CD4-positive, CD25-positive, alpha-beta regulatory T cell (primary cell): ENCODE results near the gene UBE2O. TPM values are rescaled to one million over a fixed set of nuclear protein-coding genes. Genes with fewer than 3 reads are reported as not detected.

ENCODE experiments used
- ATAC-seq, 2 donors: fragments of 150-1000 bp; cut with Tn5 transposase; one replicate each; pipeline ENCODE4 v1.10.0; 2021; ENCODE audit warnings: low read depth in 2 of 2, moderate number of reproducible peaks in 2 of 2, moderate library complexity in 1 of 2
- DNase-seq, 3 donors: peaks; one replicate each; pipeline versions ENCODE4 v3.0.0 to v3.0.0-alpha.2; 2012 to 2022; ENCODE audit warnings: mixed read lengths in 1 of 3
- H3K27ac ChIP-seq: one replicate; pipeline ENCODE4 v1.7.0; 2013; ENCODE audit warnings: mild to moderate bottlenecking, low read length; ENCODE audit not compliant: insufficient read depth, poor library complexity, severe bottlenecking
- H3K27me3 ChIP-seq: one replicate; pipeline ENCODE4 v1.7.0; 2013; ENCODE audit warnings: low read length; ENCODE audit not compliant: control insufficient read depth, insufficient read depth
- H3K36me3 ChIP-seq: one replicate; pipeline ENCODE4 v1.7.0; 2013; ENCODE audit warnings: mild to moderate bottlenecking, low read length, moderate library complexity; ENCODE audit not compliant: control insufficient read depth, insufficient read depth
- H3K4me1 ChIP-seq: 2 replicates; pipeline ENCODE4 v1.7.0; 2013; ENCODE audit warnings: mild to moderate bottlenecking, low read length; ENCODE audit not compliant: insufficient read depth, control insufficient read depth, poor library complexity, severe bottlenecking
- H3K4me3 ChIP-seq: one replicate; pipeline ENCODE4 v1.7.0; 2013; ENCODE audit warnings: low read depth, mild to moderate bottlenecking, low read length, moderate library complexity
- H3K9me3 ChIP-seq, 2 experiments: 1 replicate in 1 of 2; 2 replicates in 1 of 2; pipeline ENCODE4 v1.7.0; 2013; ENCODE audit warnings: low read length in 2 of 2, mild to moderate bottlenecking in 1 of 2, moderate library complexity in 1 of 2; ENCODE audit not compliant: control insufficient read depth in 2 of 2
- H3K27ac Mint-ChIP-seq, 3 donors: one replicate each; pipeline ENCODE4 v1.8.0; 2020 to 2022; ENCODE audit warnings: mild to moderate bottlenecking in 3 of 3, mixed read lengths in 3 of 3, moderate library complexity in 2 of 3
- H3K27me3 Mint-ChIP-seq: one replicate; pipeline ENCODE4 v1.8.0; 2022; ENCODE audit warnings: mild to moderate bottlenecking, mixed read lengths
- H3K36me3 Mint-ChIP-seq: one replicate; pipeline ENCODE4 v1.8.0; 2020; ENCODE audit warnings: mixed read lengths
- H3K4me1 Mint-ChIP-seq, 4 donors: one replicate each; pipeline ENCODE4 v1.8.0; 2020 to 2022; ENCODE audit warnings: mixed read lengths in 4 of 4, mild to moderate bottlenecking in 1 of 4
- H3K4me3 Mint-ChIP-seq, 4 donors: one replicate each; pipeline ENCODE4 v1.8.0; 2020 to 2022; ENCODE audit warnings: mild to moderate bottlenecking in 4 of 4, mixed read lengths in 4 of 4, moderate library complexity in 3 of 4
- H3K9me3 Mint-ChIP-seq, 7 donors: one replicate each; pipeline ENCODE4 v1.8.0; 2020 to 2022; ENCODE audit warnings: mixed read lengths in 7 of 7, mild to moderate bottlenecking in 3 of 7, moderate library complexity in 2 of 7
- polyA plus RNA-seq, 4 donors: library from polyadenylated mRNA; unstranded; fragments of 300-500 nt; fragmentation: Illumina TruSeq; gene quantifications; one replicate each; pipeline ENCODE4 v1.2.3, GENCODE V29; 2021
- total RNA-seq: library from RNA; stranded (reverse); gene quantifications from one replicate; pipeline ENCODE4 v1.2.3, GENCODE V29; 2022

Gene UBE2O
- total and polyA plus RNA-seq, 5 donors from 2014 or later: 3.1 to 34.3 (median 6.6) TPM

GRCh38 chr17:76444518-76445311 lies 8.2 kb downstream of the UBE2O start:
- peaks cover 8% of the 10 kb centered on the region for H3K4me1 ChIP-seq
- Mint-ChIP-seq H3K27ac (peak overlapping the region in 1 of 3 donors; percentile 56), H3K27me3 (no peaks in the 10 kb centered on the region), H3K9me3 (peaks cover 0 to 2% (median 0%) of the 10 kb centered on the region in 7 donors), H3K4me3 (no peak overlapping the region), H3K36me3 (peaks cover 26% of the 10 kb centered on the region), H3K4me1 (peaks cover 27 to 84% (median 48%) of the 10 kb centered on the region in 4 donors)
- H3K27ac ChIP-seq: no peak overlapping the region
- ATAC-seq (no peak), DNase-seq (no peak)
- no peak overlapping the region for H3K4me3 ChIP-seq
- H3K36me3 ChIP-seq: no peaks in the 10 kb centered on the region
- no peaks in the 10 kb centered on the region for H3K9me3 ChIP-seq
- H3K27me3 ChIP-seq: no peaks in the 10 kb centered on the region

GRCh38 chr17:76442341-76443338 lies 10.3 kb downstream of the UBE2O start:
- ATAC-seq: no peak
- peaks cover 0 to 2% (median 0%) of the 10 kb centered on the region in 7 donors for H3K9me3 Mint-ChIP-seq
- H3K4me1 Mint-ChIP-seq: peaks cover 28 to 85% (median 47%) of the 10 kb centered on the region in 4 donors
- Histone ChIP-seq H3K4me1 (peaks cover 4% of the 10 kb centered on the region), H3K27me3 (no peaks in the 10 kb centered on the region), H3K9me3 (no peaks in the 10 kb centered on the region), H3K27ac (no peak overlapping the region), H3K36me3 (no peaks in the 10 kb centered on the region), H3K4me3 (no peak overlapping the region)
- H3K27me3 Mint-ChIP-seq: no peaks in the 10 kb centered on the region
- H3K36me3 Mint-ChIP-seq: peaks cover 27% of the 10 kb centered on the region
- no peak overlapping the region for H3K27ac Mint-ChIP-seq
- peak in 1 of 3 donors; percentile 45 for DNase-seq
- peak overlapping the region in 2 of 4 donors; percentile 13 to 42 for H3K4me3 Mint-ChIP-seq

GRCh38 chr17:76441686-76442340 lies 11.1 kb downstream of the UBE2O start:
- peaks cover 4% of the 10 kb centered on the region for H3K4me1 ChIP-seq
- H3K4me3 ChIP-seq: no peak overlapping the region
- no peaks in the 10 kb centered on the region for H3K36me3 ChIP-seq
- no peaks in the 10 kb centered on the region for H3K27me3 Mint-ChIP-seq
- H3K27me3 ChIP-seq: no peaks in the 10 kb centered on the region
- no peak overlapping the region for H3K27ac Mint-ChIP-seq
- peaks cover 27% of the 10 kb centered on the region for H3K36me3 Mint-ChIP-seq
- ATAC-seq: no peak
- no peaks in the 10 kb centered on the region for H3K9me3 ChIP-seq
- peaks cover 0 to 2% (median 0%) of the 10 kb centered on the region in 7 donors for H3K9me3 Mint-ChIP-seq
- H3K4me3 Mint-ChIP-seq: no peak overlapping the region
- H3K27ac ChIP-seq: no peak overlapping the region
- H3K4me1 Mint-ChIP-seq: peaks cover 28 to 80% (median 41%) of the 10 kb centered on the region in 4 donors
- DNase-seq: no peak

- H3K9me3 Mint-ChIP-seq: peaks cover 0 to 2% (median 0%) of the 10 kb centered on the region in 7 donors
Measured at GRCh38 chr17:76440751-76441362, 12.1 kb downstream of the UBE2O start.

GRCh38 chr17:76439314-76439928 lies 13.5 kb downstream of the UBE2O start:
- Mint-ChIP-seq H3K9me3 (peaks cover 0 to 2% (median 0%) of the 10 kb centered on the region in 7 donors), H3K36me3 (peaks cover 18% of the 10 kb centered on the region), H3K4me1 (peaks cover 19 to 68% (median 33%) of the 10 kb centered on the region in 4 donors), H3K4me3 (no peak overlapping the region), H3K27ac (peak overlapping the region in 1 of 3 donors; percentile 70), H3K27me3 (no peaks in the 10 kb centered on the region)
- Histone ChIP-seq H3K27ac (no peak overlapping the region), H3K4me1 (peaks cover 4% of the 10 kb centered on the region), H3K4me3 (no peak overlapping the region), H3K27me3 (no peaks in the 10 kb centered on the region), H3K9me3 (no peaks in the 10 kb centered on the region), H3K36me3 (peaks cover 4% of the 10 kb centered on the region)
- no peak for DNase-seq
- ATAC-seq: no peak

More at GRCh38 chr17:76440751-76441362, 12.1 kb downstream of the UBE2O start:
- Histone ChIP-seq H3K9me3 (no peaks in the 10 kb centered on the region), H3K4me3 (no peak overlapping the region), H3K27me3 (no peaks in the 10 kb centered on the region), H3K36me3 (no peaks in the 10 kb centered on the region), H3K27ac (no peak overlapping the region), H3K4me1 (peaks cover 4% of the 10 kb centered on the region)
- H3K27ac Mint-ChIP-seq: no peak overlapping the region
- H3K4me1 Mint-ChIP-seq: peaks cover 27 to 75% (median 37%) of the 10 kb centered on the region in 4 donors
- ATAC-seq: no peak
- H3K4me3 Mint-ChIP-seq: peak overlapping the region in 1 of 4 donors; percentile 52
- H3K27me3 Mint-ChIP-seq: no peaks in the 10 kb centered on the region
- DNase-seq: no peak
- H3K36me3 Mint-ChIP-seq: peaks cover 23% of the 10 kb centered on the region

GRCh38 chr17:76438906-76439305 lies 14.0 kb downstream of the UBE2O start:
- H3K4me1 ChIP-seq: peaks cover 4% of the 10 kb centered on the region
- H3K4me1 Mint-ChIP-seq: peaks cover 19 to 63% (median 33%) of the 10 kb centered on the region in 4 donors
- peaks cover 0 to 2% (median 0%) of the 10 kb centered on the region in 7 donors for H3K9me3 Mint-ChIP-seq

More at GRCh38 chr17:76438906-76439305, 14.0 kb downstream of the UBE2O start:
- Histone ChIP-seq H3K4me3 (no peak overlapping the region), H3K9me3 (no peaks in the 10 kb centered on the region), H3K27ac (no peak overlapping the region), H3K27me3 (no peaks in the 10 kb centered on the region), H3K36me3 (peaks cover 9% of the 10 kb centered on the region)
- peak overlapping the region in 1 of 3 donors; percentile 62 for H3K27ac Mint-ChIP-seq
- DNase-seq (no peak), ATAC-seq (no peak)
- peaks cover 21% of the 10 kb centered on the region for H3K36me3 Mint-ChIP-seq
- no peak overlapping the region for H3K4me3 Mint-ChIP-seq
- no peaks in the 10 kb centered on the region for H3K27me3 Mint-ChIP-seq
